GM12892 (cell line): ENCODE results near the gene NTN1.

ENCODE experiments used
- DNase-seq: peaks from one replicate; pipeline ENCODE4 v3.0.0; 2011; ENCODE audit not compliant: insufficient read length
- FAIRE-seq: peaks from 2 replicates; lab custom pipeline; 2011; peaks lifted over from hg19 to GRCh38; lab: Jason Lieb, UNC
- POLR2A ChIP-seq: IDR thresholded peaks from 2 replicates; pipeline ENCODE4 v1.6.1; 2011; ENCODE audit warnings: low read depth, low read length, control low read depth
- POLR2AphosphoS5 ChIP-seq: IDR thresholded peaks from 2 replicates; pipeline ENCODE4 v1.6.1; 2011; ENCODE audit warnings: low read depth, low read length, control low read depth
- TAF1 ChIP-seq: IDR thresholded peaks from 2 replicates; pipeline ENCODE4 v1.6.1; 2011; ENCODE audit warnings: low read depth, mild to moderate bottlenecking, control low read depth, low read length, borderline replicate concordance

The NTN1 gene

GRCh38 chr17:9179602-9180001 is 158.3 kb downstream of the NTN1 start:
- TF ChIP-seq POLR2AphosphoS5 = no peak
- no peak for TF ChIP-seq POLR2A
- no peak for TF ChIP-seq TAF1
- DNase-seq (no peak), FAIRE-seq (no peak)

DNA sequence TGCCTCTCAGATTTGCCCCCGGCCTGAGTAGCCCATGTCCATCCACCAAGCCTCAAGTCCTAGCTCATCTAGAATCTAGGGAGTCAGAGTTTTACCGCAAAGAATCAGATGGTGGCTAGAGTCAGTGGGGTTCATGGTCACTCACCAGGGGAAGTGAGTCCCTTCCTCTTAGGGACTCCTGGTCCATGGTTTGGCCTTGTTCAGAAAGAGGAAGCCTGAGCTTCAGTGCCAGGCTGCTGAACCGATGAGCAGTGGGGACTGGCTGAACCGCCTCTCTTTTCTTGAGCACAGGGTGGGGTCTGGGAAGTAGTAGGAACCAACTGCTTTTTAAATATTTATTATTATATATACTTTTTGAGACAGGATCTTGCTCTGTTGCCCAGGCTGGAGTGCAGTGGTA is 160.3 kb downstream of the NTN1 start:
- FAIRE-seq (no peak), DNase-seq (no peak)
- TF ChIP-seq TAF1 = no peak
- no peak for TF ChIP-seq POLR2AphosphoS5
- TF ChIP-seq POLR2A = no peak

- no peak for DNase-seq
- TF ChIP-seq POLR2A (no peak), POLR2AphosphoS5 (no peak), TAF1 (no peak)
- FAIRE-seq = no peak
Observed at GRCh38 chr17:9183306-9183705, 162.0 kb downstream of the NTN1 start.

GRCh38 chr17:9185142-9185541 is 163.8 kb downstream of the NTN1 start:
- FAIRE-seq (no peak), DNase-seq (no peak)
- TF ChIP-seq POLR2A (no peak), POLR2AphosphoS5 (no peak), TAF1 (no peak)

- TF ChIP-seq TAF1 = no peak
- no peak for TF ChIP-seq POLR2AphosphoS5
- no peak for TF ChIP-seq POLR2A
- no peak for DNase-seq
- FAIRE-seq = no peak
Observed at GRCh38 chr17:9185688-9186284, 164.5 kb downstream of the NTN1 start.

DNA sequence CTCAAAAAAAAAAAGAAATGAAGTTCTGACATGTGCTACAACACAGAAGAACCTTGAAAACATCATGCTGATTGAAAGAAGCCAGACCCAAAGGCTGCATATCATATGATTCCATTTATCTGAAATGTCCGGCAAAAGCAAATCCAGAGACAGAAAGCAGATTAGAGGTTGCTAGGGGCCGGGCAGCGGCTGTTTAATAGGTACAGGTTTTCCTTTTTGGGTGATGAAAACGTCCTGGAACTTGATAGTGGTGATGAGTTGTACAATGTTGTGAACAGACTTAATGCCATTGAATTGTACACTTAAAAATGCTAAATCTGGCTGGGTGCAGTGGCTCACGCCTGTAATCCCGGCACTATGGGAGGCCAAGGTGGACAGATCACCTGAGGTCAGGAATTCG is 166.5 kb downstream of the NTN1 start:
- no peak for FAIRE-seq
- DNase-seq = no peak
- TF ChIP-seq POLR2A = no peak
- no peak for TF ChIP-seq TAF1
- TF ChIP-seq POLR2AphosphoS5 = no peak

DNA sequence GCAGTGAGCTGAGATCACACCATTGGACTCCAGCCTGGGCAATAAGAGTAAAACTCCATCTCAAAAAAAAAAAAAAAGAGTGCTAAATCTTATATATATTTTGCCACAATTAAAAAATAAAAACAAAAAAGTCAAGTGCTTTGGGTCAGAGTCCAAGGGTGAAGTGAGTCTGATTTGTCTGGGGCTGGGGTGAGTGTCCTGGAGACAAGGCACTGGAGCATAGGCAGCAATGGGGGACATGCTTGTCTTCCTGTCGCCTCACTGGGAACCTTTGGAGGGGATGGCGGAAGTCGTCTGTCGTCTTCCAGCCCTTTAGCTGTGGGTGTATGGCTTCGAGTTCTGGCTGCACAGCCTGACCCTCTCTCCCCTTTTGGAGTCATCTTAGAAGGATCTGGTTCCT is 167.1 kb downstream of the NTN1 start:
- no peak for DNase-seq
- TF ChIP-seq TAF1 (no peak), POLR2A (no peak), POLR2AphosphoS5 (no peak)
- FAIRE-seq = no peak

GRCh38 chr17:9189870-9190269 is 168.6 kb downstream of the NTN1 start:
- FAIRE-seq = no peak
- DNase-seq = no peak
- TF ChIP-seq POLR2A = no peak
- TF ChIP-seq TAF1 = no peak
- TF ChIP-seq POLR2AphosphoS5 = no peak

DNA sequence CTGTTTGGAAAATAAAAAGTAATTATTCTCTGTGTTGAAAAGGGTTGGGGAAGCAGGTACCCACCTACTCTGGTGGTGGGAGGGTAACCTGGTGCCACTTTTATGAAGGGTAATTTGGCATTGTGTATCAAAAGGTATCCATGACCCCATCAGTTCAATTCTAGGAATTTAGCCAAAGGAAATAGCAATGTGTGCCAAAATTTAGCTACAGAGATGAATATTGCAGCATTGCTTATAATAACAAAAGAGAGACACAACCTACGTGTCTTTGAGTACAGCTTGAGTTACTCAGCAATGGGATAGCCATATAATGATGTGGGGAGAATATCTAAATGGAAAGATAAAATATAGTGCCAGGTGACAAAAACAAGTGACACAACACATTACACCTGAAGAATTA is 170.7 kb downstream of the NTN1 start:
- no peak for TF ChIP-seq POLR2AphosphoS5
- no peak for TF ChIP-seq TAF1

GRCh38 chr17:9195411-9195810 is 174.1 kb downstream of the NTN1 start:
- TF ChIP-seq POLR2A (no peak), POLR2AphosphoS5 (no peak), TAF1 (no peak)
- FAIRE-seq = no peak
- DNase-seq = no peak

More for the DNA sequence above, 170.7 kb downstream of the NTN1 start:
- no peak for DNase-seq
- no peak for FAIRE-seq

DNA sequence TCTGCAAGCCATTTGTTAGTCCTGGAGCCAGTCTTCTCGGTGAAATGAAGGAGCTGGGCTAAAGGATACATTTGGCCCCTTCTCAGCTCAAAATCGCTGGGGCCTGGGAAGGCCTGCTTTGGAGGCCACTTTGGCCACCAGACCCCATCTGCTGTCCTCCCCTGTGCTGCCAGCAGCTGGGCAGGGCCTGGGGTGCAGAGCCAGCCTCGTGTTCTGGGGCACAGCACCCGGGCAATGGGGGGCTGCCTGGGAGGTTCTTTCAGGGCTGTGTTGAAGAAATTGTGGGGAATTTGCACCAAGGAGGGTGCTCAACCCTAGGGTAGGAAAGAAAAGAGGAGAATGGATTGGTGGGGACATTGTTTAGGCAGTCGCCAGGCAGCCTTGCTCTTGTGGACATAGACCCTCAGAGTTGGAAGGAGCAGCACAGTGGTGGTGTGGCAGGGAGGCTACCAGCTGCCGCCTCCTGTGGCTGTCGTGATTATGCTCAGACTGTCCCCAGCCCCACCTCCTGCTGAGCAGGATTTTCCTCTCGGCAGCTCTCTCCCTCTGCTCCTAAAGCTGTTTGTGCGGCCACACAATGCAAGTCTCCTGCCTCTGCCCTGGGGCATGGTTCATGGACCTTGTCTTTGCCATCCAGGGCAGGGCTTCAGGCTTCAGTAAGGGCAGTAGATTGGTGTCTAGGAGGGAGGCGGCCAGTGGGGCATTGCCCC is 174.8 kb downstream of the NTN1 start:
- FAIRE-seq (no peak), DNase-seq (no peak)
- TF ChIP-seq TAF1 (no peak), POLR2AphosphoS5 (no peak), POLR2A (no peak)

DNA sequence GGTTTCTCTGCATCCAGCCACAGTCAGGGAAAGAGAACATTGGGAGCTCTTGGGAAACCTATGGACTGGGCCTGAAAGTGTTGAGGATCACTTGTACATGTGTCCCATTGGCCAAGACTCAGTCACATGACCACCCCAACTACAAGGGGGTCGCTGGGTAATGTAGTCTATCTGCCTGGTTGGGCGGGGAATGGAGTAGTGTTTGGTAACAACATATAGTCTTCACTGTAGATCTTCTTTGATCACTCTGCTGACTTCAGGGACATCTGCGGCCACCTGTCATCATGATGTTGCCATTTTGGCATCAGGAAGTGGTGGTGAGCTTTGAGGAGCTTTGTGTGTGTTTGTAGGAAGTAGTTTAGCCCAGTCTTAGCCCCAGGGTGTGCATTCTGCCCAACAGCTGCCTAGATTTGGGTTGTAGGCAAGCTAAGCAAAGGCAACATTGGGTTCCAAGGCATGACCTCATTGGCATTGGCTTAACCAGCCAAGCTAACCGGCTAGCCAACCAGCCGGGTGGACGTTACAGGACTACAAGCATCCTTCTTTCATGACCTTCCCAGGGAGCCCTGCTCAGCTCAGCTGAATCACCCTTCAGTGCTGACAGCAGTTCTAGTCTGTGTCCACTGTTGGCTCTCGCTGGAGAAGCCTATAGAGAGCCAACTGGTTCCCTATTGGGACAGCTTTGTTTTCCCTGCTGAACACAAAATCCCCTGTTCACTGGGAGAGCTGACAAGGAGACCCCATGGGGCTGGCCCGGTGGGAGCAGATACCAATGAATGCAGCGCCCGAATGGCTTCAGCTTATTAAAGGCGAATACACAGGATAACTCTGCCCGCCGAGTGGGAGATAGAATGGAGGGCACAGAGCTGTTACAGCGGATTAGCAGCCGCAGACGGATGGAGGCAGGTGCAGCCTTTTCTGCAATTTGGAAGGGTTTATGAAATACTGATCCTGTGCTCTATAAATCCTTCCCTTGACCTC is 178.6 kb downstream of the NTN1 start:
- DNase-seq (no peak), FAIRE-seq (no peak)
- TF ChIP-seq TAF1 (no peak), POLR2A (no peak), POLR2AphosphoS5 (no peak)
